T-helper 2 cell (primary cell): Measurements from ENCODE around the gene TP73.
A peak's percentile ranks its signal among the peaks of the same experiment; 100 is the strongest.

Experiments
- DNase-seq, 5 experiments: peaks; one replicate each; pipeline versions ENCODE4 v3.0.0 to v3.0.0-alpha.2; 2012 to 2022

The TP73 gene

GRCh38 chr1:3772027-3772714, 119.9 kb downstream of the TP73 start:
- peak; percentile 70 to 87 (median 79) for DNase-seq

GRCh38 chr1:3772715-3773571, 120.6 kb downstream of the TP73 start, which contains the start of gene SMIM1:
TSS of gene SMIM1 (plus strand) at chr1:3772749. CDS start at chr1:3775374, 2,625 bp downstream.
- DNase-seq = no peak

- DNase-seq = no peak
Observed at GRCh38 chr1:3773572-3774275, 121.4 kb downstream of the TP73 start.

- no peak for DNase-seq
Observed at GRCh38 chr1:3774276-3774945, 122.1 kb downstream of the TP73 start.

GRCh38 chr1:3774946-3775489, 122.7 kb downstream of the TP73 start:
- no peak for DNase-seq

- peak in 4 of 5 experiments; percentile 26 to 83 (median 34) for DNase-seq
Observed at GRCh38 chr1:3775490-3776230, 123.3 kb downstream of the TP73 start.

GRCh38 chr1:3776231-3776961, 124.1 kb downstream of the TP73 start:
- no peak for DNase-seq

- no peak for DNase-seq
Observed at GRCh38 chr1:3777078-3777547, 124.8 kb downstream of the TP73 start.

GRCh38 chr1:3777647-3778589, 125.6 kb downstream of the TP73 start:
- DNase-seq = no peak

- no peak for DNase-seq
Observed at GRCh38 chr1:3778590-3779264, 126.4 kb downstream of the TP73 start.

GRCh38 chr1:3779265-3779911, 127.1 kb downstream of the TP73 start:
- no peak for DNase-seq

GRCh38 chr1:3779912-3780416, 127.6 kb downstream of the TP73 start:
- no peak for DNase-seq

GRCh38 chr1:3780901-3781300, 128.6 kb downstream of the TP73 start:
- no peak for DNase-seq

GRCh38 chr1:3783651-3784474, 131.5 kb downstream of the TP73 start:
- DNase-seq = no peak

GRCh38 chr1:3785045-3785444, 132.7 kb downstream of the TP73 start:
- no peak for DNase-seq

GRCh38 chr1:3785456-3786157, 133.3 kb downstream of the TP73 start:
- DNase-seq = peak in 1 of 5 experiments; percentile 43
